Stimulated activated naive CD4-positive, alpha-beta T cell treated with Interleukin-2 at 50 U/mL for 16 hours (primary cell): ENCODE results near the gene MBOAT2.
"Not testable (repeated sequence)": the region's sequence is repeated elsewhere in the genome, so short reads cannot be mapped to it uniquely, and the experiment has no call there.

Experiments used
- DNase-seq: peaks from one replicate; lab custom pipeline; 2025; lab: John Stamatoyannopoulos, UW

Gene MBOAT2

DNA sequence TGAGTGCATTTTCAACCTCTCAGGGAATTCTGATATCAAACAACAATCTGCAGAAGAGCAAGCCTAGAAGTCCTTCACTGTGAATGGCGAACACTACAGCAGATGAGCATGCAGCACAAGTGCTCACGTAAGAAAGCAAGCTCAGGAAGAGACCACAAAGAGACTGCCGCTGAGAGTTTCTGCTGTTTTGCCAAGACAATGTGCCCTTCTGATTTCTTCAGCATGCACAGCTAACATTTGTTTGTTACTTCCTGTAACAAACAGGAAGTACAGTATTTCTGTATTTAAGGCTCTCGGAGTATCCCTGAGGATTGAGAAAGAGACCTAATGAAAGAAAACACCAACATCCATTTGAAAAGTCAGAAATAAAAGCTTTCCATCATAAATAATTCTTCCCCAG, 45.9 kb downstream of the MBOAT2 start:
- no peak for DNase-seq

DNA sequence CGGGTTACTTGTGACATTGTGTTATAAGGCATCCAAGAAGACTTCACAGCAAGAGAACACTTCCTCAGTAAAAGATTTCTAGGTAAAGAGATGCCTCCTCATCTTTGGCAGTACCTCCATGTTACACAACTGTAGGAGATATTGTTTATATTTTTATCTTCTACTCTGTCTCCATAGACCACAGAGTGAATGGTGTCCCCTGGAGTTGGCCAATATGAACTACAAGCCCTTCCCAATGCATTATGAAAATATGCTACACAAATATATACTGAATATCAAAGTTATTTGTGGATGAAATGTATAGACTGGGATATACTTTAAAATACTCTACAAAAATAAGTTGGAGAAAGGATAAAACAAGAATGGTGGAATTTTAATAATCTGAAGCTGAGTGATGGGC, 46.7 kb downstream of the MBOAT2 start:
- DNase-seq = no peak

DNA sequence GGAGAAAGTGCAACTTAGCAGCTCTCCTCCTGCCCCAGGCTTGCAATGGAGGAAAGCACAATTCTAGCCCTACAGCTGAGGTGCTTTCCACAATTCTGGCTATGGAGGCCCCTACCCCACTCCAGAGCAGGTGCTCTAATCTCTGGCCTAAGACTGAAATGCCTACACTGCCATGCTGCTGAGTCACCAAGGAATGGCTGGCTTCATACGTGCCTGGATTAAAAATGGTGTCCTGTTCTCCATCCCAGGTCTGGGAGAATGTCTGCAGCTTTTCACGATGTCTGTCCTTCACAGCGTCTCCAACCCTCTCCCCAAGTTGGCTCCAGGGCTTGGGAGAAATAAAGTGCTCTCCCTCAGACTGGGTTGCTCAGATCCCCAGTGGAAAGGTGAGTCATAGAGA, 48.5 kb downstream of the MBOAT2 start:
- no peak for DNase-seq

DNA sequence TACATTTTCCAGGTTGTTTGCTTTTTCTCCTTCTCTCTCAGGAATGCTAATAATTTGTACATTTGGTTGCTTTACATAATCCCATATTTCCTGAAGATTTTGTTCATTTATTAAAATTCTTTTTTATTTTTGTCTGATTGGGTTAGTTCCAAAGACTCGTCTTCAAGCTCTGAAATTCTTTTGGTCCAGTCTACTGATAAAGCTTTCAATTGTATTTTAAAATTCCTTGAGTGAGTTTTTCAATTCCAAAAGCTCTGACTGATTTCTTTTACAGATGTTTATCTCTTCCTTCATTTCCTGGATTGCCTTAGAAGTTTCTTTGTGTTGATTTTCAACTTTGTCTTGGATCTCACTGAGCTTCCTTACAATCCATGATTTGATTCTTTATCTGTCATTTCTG, 50.0 kb downstream of the MBOAT2 start:
- DNase-seq = no peak

DNA sequence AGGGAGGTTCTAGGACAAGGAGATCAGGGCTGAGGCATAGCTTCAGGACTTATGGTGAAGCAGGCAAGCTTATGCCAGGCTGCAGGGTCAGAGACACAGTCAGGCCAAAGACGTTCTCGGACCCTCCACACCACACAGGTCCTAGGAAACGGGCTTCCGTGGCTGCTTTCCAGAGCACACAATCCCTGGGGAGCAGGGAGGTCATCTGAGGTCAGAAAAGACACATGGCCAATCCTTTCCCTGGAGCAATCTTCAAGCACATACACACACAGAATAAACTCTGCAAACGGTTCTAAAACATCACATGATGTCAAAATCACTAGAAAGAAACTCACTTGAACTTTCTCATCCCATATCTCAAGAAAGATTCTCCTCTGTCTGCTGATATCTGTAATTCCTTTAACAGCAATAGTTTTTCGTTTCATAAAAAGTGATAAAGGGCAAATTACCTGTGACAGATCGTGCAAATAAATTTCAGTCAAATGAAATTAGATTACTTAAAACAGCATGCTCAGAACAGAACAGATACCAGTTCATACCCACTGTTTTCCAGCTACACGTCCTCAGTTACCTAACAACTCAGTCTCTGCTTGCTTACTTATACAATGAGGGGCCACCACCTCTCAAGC, 63.9 kb downstream of the MBOAT2 start:
- DNase-seq = no peak

DNA sequence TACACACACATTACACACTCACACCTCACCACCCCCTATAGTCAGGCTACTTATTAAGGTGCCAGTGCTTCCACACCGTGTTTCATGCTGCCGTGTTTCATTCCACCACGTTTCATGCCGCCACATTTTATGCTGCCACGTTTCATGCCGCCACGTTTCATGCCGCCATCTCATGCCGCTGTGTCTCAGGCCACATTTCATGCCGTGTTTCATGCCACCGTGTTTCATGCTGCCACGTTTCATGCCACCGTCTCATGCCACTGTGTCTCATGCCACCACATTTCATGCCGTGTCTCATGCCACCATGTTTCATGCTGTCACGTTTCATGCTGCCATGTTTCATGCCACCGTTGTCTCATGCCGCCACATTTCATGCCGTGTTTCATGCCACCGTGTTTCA, 65.1 kb downstream of the MBOAT2 start:
- DNase-seq = no peak

DNA sequence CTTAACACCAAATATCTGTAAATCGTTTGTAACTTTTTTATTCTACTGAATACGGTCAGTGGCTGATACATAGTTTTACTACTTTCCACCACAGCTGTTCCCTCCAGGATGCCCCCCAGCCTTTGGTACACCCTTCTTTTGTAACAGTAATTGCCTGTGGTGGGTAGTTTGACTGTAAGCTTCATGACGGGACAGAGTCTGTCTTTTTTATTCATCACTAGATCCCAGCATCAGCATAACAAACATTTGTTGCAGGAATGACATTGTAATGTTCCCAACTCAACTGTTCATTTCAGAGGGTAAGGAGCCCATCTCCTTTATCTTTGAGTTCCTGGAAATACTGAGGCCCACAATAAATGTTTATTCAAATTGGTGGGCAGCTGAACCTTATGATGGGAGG, 67.5 kb downstream of the MBOAT2 start:
- DNase-seq = no peak

DNA sequence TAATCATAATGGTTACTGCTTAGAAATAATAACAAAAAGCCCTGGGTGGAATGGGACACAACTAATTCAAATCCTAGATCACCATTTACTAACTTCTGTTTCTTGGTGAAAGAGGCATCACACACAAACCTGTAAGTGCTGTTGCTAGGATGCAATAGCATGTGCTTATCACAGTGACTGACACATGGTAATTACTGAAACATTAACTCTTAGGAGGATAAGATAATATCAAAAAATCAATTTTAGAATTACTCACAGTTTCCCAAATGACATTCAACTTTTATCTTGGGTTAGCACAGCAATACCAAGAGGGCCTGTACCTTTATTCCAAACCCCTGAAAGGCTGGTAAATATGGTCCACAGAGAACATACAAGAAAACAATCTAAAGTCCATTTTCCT, 69.1 kb downstream of the MBOAT2 start:
- DNase-seq = no peak

DNA sequence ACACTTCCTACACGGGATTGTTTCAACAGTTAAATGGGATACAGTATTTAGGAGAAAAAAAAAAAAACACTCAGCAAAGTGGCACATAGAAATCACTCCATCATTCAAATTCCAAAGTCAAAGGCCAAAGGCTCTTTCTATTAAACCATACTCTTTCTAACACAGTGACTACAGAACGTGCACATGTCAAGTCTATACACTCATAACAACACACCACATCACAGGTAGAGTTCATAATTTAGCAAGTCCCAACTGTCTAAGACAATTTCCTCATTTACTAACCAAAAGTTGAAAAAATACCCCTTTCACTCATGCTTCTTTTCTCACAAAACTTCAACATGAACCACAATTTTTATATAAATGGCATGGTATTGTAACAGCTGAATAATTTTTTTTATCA, 70.8 kb downstream of the MBOAT2 start:
- DNase-seq = no peak

DNA sequence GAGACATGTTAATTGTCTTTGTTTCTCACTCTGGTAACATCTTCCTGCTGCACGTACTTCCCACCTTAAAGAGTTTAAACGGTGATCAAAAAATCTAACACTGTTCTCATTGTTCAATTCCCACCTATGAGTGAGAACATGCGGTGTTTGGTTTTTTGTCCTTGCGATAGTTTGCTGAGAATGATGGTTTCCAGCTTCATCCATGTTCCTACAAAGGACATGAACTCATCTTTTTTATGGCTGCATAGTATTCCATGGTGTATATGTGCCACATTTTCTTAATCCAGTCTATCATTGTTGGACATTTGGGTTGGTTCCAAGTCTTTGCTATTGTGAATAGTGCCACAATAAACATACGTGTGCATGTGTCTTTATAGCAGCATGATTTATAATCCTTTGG, 73.3 kb downstream of the MBOAT2 start:
- DNase-seq = not testable (repeated sequence)

DNA sequence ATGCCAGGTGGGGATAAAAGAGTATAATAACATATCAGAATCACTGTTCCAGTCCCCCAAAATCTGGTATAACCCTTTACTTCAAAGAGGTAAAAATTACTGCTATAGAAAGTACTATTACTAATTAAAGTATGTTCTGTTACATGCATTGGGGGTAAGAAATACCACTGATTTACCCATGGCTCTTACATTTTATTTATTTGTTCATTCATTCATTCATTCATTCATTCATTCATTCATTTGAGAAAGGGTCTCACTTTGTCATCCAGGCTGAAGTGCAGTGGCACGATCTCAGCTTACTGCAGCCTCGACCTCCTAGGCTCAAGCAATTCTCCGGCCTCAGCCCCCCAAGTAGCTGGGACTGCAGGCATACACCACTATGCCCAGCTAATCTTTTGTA, 74.4 kb downstream of the MBOAT2 start:
- no peak for DNase-seq

DNA sequence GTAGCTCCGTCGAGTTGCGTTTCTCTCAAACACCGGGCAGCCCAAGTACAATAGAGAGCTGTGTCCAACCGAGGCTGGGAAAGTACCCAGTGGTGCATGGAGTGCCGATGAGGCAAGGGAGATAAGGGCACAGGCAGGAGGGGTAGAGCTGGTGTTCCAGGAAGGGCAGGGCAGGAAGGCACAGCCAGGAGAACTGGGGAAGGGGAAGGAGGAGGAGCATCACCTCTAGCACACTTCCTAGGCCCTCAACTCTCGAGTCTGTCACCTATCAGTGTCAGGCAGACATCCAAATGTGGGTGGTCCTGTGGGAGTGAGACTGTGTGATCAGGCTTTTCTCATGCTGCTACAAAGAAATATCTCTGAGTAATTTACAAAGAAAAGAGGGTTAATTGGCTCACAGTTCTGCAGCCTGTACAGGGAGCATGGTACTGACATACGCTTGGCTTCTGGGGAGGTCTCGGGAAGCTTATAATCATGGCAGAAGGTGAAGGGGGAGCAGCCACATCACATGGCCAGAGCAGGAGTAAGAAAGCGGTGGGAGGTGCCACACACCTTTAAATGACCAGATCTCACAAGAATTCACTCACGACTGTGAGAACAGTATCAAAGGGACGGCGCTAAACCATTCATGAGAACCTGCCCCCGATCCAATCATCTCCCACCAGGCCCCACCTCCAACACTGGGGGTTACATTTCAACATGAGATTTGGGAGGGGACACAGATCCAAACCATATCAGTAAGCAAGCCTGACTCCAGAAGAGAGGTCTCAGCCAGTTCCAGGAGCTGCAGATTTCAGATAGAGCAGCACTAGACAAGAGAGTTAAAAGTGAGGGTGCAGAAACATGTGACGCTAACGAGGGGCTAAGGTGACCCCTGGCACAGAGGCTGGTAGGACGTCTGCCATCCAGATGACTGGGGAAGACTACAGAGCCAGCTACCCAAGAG, 75.7 kb downstream of the MBOAT2 start:
- no peak for DNase-seq

DNA sequence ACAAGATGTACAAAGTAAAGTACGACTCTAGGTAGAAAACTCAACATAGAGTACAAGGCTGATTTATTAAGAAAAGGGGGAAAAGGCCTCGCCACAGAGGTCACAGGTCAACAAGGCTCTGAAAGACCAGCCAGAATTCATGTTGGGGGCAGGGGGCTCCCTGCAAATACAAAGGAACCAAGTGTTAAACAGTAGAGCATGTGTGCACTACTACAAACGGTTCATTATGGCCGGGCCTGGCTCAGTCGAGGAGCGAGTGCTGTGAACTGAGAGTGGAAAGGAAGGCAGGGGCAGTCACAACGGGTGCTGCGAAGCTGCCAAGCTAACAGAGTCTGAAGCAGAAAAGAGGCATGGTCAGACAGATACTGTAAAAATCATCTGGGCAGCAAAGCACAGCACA, 77.1 kb downstream of the MBOAT2 start:
- no peak for DNase-seq

DNA sequence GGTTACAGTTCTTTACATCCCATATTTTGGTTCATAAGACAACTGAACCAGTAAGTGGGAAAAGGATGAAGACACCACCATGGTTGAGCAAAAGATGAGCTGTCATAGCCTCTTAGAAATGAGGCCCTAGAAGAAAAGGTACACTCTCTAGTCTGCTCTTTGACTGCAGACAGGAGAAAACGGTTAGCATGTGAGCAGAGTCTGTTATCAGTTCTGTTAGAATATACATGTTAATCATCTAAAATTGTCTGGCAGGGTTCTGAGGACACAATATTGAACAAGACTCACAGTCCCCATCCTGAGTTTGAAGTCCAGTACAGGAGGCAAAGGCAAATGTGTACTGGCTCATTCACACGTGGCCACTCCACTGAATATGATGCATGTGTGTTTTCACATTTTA, 78.1 kb downstream of the MBOAT2 start:
- DNase-seq = no peak

DNA sequence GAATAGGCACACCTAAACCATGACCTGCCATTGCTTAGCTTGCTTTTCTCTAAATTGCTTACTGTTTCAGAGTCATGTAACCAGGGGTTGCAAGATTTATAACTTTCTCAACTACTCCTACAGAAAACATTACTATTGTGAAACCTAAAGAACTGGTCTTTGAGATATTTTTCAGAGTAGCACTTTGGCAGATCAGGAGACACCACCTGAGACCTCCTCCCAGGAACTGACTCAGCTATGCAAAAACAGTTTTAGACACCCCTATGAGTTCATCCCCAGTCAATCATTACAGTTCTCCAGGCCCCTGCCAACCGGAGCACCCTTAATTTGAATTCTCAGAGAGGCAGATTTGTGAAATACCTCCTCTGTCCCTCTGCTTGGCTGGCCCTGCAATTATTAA, 80.3 kb downstream of the MBOAT2 start:
- no peak for DNase-seq

DNA sequence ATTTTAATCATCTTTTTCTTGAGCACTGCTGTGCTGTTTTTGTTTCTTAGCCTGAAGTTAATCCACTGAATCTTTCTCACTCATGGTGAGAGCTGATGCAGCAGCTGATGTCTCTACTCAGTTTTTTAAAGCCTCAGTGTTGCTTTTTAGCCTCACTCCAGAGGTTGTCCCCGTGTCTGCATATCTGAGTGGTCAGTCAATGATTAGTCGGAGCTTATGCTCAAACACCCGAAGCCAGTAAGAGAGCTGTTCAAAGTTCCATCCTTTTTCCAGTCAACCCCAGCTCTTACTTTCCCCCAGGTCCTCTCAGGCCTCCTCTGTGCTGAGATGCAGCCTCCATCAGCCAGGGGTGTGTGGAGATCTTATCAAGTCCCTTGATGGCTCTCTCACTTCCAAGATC, 81.1 kb downstream of the MBOAT2 start:
- no peak for DNase-seq

DNA sequence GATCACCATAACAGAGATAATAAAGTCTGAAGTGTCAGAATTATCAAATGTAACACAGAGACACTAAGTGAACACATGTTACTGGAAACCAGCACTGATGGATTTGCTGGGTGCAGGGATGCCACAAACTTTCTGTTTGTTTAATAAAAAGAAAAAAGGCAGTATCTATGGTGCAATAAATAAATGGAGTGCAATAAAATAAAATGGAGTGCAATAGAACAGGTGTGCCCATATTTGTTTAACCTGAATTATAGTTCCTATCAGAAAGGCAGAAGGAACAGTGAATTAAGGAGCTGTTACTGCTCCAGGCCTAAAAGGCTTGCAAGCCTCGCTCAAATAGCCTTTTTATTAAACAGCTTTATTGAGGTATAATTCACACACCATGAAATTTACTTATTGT, 85.1 kb downstream of the MBOAT2 start:
- no peak for DNase-seq

DNA sequence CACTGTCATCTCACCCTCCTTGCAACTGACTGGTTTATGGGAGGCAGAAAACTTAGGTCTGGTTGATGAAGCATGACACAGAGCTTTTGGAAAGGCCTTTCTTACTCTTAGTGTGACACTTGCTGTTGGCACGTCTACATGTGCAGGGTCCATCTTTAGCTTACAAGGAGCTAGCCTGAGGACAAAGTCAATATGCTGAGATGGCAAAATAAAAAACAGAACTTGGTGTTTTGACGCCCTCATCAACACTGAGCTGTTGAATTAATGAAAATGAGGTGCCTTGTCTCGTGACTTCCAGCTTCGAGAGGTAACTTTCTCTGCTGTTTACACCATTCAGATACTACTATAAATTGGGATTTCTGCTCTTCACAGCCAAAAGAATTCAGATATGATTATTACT, 87.5 kb downstream of the MBOAT2 start:
- no peak for DNase-seq

DNA sequence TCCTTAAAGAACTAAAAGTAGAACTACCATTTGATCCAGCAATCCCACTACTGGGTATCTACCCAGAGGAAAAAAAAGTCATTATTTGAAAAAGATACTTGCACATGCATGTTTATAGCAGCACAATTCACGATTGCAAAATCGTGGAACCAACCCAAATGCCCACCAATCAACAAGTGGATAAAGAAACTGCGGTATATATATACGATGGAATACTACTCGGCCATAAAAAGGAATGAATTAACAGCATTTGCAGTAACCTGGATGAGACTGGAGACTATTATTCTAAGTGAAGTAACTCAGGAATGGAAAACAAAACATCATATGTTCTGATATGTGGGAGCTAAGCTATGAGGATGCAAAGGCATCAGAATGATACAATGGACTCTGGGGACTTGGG, 89.7 kb downstream of the MBOAT2 start:
- DNase-seq = not testable (repeated sequence)

DNA sequence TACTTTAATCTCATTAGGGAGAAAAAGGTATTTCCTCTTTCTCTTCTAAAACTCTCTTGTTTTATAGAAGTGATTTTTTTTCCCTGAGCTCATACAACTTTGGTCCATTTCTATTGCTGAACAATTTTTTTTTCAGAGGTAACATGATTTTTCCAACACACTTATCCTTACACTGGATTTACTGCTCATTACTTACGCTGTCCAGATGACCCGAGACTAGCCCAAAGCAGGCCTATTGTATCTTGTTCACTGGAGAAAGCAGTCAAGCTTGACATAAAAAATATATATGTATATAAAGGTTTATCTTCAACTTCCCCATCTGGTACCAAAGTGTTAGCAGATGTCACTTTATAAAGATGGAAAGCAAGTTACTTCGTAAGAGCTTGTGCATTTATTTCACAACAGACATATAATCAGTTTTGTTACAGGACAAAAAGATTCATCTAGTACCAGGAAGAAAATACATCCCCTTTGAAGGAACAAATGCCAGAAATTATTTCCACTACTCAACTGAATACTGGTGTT, 95.7 kb downstream of the MBOAT2 start:
- DNase-seq = no peak

DNA sequence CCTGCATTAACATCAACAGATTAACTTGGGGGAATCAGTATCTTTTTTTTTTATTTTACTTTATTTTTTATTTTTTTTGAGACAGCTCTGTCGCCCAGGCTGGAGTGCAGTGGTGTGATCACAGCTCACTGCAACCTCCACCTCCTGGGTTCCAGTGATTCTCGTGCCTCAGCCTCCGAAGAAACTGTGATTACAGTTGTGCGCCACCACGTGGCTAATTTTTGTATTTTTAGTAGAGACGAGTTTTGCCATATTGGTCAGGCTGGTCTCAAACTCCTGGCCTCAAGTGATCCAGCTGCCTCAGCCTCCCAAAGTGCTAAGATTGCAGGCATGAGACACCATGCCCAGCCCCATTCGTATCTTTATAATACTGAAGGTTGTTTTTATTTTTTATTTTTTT, 99.6 kb downstream of the MBOAT2 start:
- DNase-seq = not testable (repeated sequence)

DNA sequence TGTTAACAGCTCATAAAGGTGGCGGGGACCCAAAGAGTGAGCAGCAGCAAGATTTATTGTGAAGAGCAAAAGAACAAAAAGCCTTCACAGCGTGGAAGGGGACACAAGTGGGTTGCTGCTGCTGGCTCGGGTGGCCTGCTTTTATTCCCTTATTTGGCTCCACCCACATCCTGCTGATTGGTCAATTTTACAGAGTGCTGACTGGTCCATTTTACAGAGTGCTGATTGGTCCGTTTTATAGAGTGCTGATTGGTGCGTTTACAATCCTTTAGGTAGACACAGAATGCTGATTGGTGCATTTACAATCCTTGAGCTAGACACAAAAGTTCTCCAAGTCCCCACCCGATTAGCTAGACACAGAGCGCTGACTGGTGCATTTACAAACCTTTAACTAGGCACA, 100.7 kb downstream of the MBOAT2 start:
- not testable (repeated sequence) for DNase-seq

DNA sequence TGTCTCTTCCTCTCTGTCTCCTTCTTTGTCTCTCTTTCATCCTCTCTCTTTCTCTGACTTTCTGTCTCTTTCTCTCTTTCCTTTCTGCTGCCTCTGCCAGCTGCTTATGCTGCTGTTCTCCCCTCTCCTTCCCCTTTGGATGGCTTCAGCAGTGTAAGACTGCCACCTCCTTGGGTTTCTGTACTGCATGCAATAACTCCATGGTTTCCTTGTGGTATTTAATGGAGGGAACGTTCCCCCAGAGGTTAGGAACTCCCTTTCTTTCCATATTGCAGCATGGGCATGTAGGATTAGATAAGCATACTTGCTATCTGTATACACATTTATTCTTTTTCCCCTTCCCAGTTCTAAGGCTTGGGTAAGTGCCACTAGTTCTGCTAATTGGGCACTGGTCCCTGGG, 106.3 kb downstream of the MBOAT2 start:
- not testable (repeated sequence) for DNase-seq
